Smooth muscle cell (in vitro differentiated cells): ENCODE data around the gene MUTYH. TPM values are rescaled to one million over a fixed set of nuclear protein-coding genes. Genes with fewer than 3 reads are reported as not detected.
"Not testable (repeated sequence)": the region's sequence is repeated elsewhere in the genome, so short reads cannot be mapped to it uniquely, and the experiment has no call there.

ENCODE experiments used
- DNase-seq: peaks from one replicate; lab custom pipeline; 2025; ENCODE audit not compliant: unreplicated experiment; lab: John Stamatoyannopoulos, UW
- H2AFZ ChIP-seq: fragments of 200-600 bp; sonication (generic); 2 replicates; pipeline ENCODE4 v1.6.0; 2016; ENCODE audit warnings: antibody characterized with exemption, low read depth, mild to moderate bottlenecking
- H3F3A ChIP-seq: fragments of 200-600 bp; sonication (generic); 2 replicates; pipeline ENCODE4 v1.6.0; 2017; ENCODE audit warnings: antibody characterized with exemption, low read depth
- H3K27ac ChIP-seq: fragments of 200-600 bp; sonication (generic); 2 replicates; pipeline ENCODE4 v1.5.1; 2016; ENCODE audit warnings: low read depth, mild to moderate bottlenecking
- H3K27me3 ChIP-seq: fragments of 200-600 bp; sonication (generic); 2 replicates; pipeline ENCODE4 v1.6.1; 2016; ENCODE audit warnings: low read depth, mild to moderate bottlenecking
- H3K36me3 ChIP-seq: fragments of 200-600 bp; sonication (generic); 2 replicates; pipeline ENCODE4 v1.5.1; 2016; ENCODE audit warnings: low read depth
- H3K4me1 ChIP-seq: fragments of 200-600 bp; sonication (generic); 2 replicates; pipeline ENCODE4 v1.5.1; 2016; ENCODE audit warnings: low read depth
- H3K4me2 ChIP-seq: fragments of 200-600 bp; sonication (generic); 2 replicates; pipeline ENCODE4 v1.6.0; 2016; ENCODE audit warnings: mild to moderate bottlenecking
- H3K4me3 ChIP-seq: fragments of 200-600 bp; sonication (generic); 2 replicates; pipeline ENCODE4 v1.5.1; 2016; ENCODE audit warnings: mild to moderate bottlenecking
- H3K79me2 ChIP-seq: fragments of 200-600 bp; sonication (generic); 2 replicates; pipeline ENCODE4 v1.6.0; 2016; ENCODE audit warnings: low read depth, mild to moderate bottlenecking
- H3K9ac ChIP-seq: fragments of 200-600 bp; sonication (generic); 2 replicates; pipeline ENCODE4 v1.6.0; 2016; ENCODE audit warnings: low read depth
- H3K9me3 ChIP-seq: fragments of 200-600 bp; sonication (generic); replicated peaks from 2 replicates; pipeline ENCODE4 v1.5.1; 2016; ENCODE audit warnings: low read depth
- H4K20me1 ChIP-seq: fragments of 200-600 bp; sonication (generic); 2 replicates; pipeline ENCODE4 v1.6.0; 2016; ENCODE audit warnings: low read depth
- CTCF ChIP-seq: fragments of 200-600 bp; sonication (generic); IDR thresholded peaks from 2 replicates; pipeline ENCODE4 v1.5.1; 2017; ENCODE audit warnings: borderline replicate concordance, mild to moderate bottlenecking, antibody characterized with exemption; ENCODE audit not compliant: insufficient read depth, poor library complexity, severe bottlenecking
- WGBS: methylation state at CpG from one replicate; pipeline ENCODE4 v1.1.7; 2016; ENCODE audit warnings: low lambda C conversion rate; 5-methylcytosine and 5-hydroxymethylcytosine counted together
- polyA plus RNA-seq: library from polyadenylated mRNA; unstranded; fragments of >200 nt; fragmentation: Nextera tagmentation; extraction: Ambion mirVana; gene quantifications from 2 replicates; pipeline ENCODE4 v1.2.1, GENCODE V29; 2016
- total RNA-seq: library from RNA; depleted of rRNA; stranded (reverse); fragments of >200 nt; gene quantifications from 2 replicates; pipeline ENCODE4 v1.2.3, GENCODE V29; 2014

The MUTYH gene
- total and polyA plus RNA-seq, 2 experiments from 2014 or later = 12.1 to 16.5 TPM

GRCh38 chr1:45370575-45370974 is 30.3 kb upstream of the MUTYH start:
- Histone ChIP-seq H3F3A (no peaks in the 10 kb centered on the region), H3K27ac (no peak overlapping the region), H3K4me3 (no peak overlapping the region), H4K20me1 (no peaks in the 10 kb centered on the region), H3K9me3 (no peaks in the 10 kb centered on the region), H3K4me1 (peaks cover 7% of the 10 kb centered on the region), H3K4me2 (no peak overlapping the region), H3K9ac (no peak overlapping the region), H3K79me2 (no peaks in the 10 kb centered on the region), H3K36me3 (no peaks in the 10 kb centered on the region), H2AFZ (no peak overlapping the region), H3K27me3 (no peaks in the 10 kb centered on the region)
- no peak for TF ChIP-seq CTCF
- no peak for DNase-seq

GRCh38 chr1:45365051-45365450 is 24.8 kb upstream of the MUTYH start:
- Histone ChIP-seq H3K9ac (no peak overlapping the region), H3K9me3 (no peaks in the 10 kb centered on the region), H3K36me3 (no peaks in the 10 kb centered on the region), H3K4me1 (peaks cover 11% of the 10 kb centered on the region), H3K4me3 (no peak overlapping the region), H3F3A (no peaks in the 10 kb centered on the region), H3K4me2 (no peak overlapping the region), H3K79me2 (no peaks in the 10 kb centered on the region), H2AFZ (no peak overlapping the region), H3K27ac (no peak overlapping the region), H3K27me3 (no peaks in the 10 kb centered on the region), H4K20me1 (no peaks in the 10 kb centered on the region)
- DNase-seq = no peak
- TF ChIP-seq CTCF = no peak
- 94% methylated on average over 6 of the region's 6 CpGs for WGBS

- DNase-seq = no peak
- no peak overlapping the region for H3K27ac ChIP-seq
- H3F3A ChIP-seq = no peaks in the 10 kb centered on the region
- H3K79me2 ChIP-seq = no peaks in the 10 kb centered on the region
- H3K27me3 ChIP-seq = no peaks in the 10 kb centered on the region
- H4K20me1 ChIP-seq = no peaks in the 10 kb centered on the region
- no peak overlapping the region for H2AFZ ChIP-seq
- no peak overlapping the region for H3K4me3 ChIP-seq
- WGBS = 84% methylated on average over 2 of the region's 2 CpGs
- no peaks in the 10 kb centered on the region for H3K36me3 ChIP-seq
- no peaks in the 10 kb centered on the region for H3K9me3 ChIP-seq
- H3K4me2 ChIP-seq = no peak overlapping the region
- no peak for TF ChIP-seq CTCF
- no peak overlapping the region for H3K9ac ChIP-seq
- peaks cover 13% of the 10 kb centered on the region for H3K4me1 ChIP-seq
These were observed 24.1 kb upstream of the MUTYH start for GRCh38 chr1:45364294-45364693.

GRCh38 chr1:45360981-45361380 is 20.7 kb upstream of the MUTYH start:
- H3K79me2 ChIP-seq, H3K27me3 ChIP-seq, H3K9me3 ChIP-seq, H3F3A ChIP-seq, DNase-seq, H3K36me3 ChIP-seq, H4K20me1 ChIP-seq: not testable (repeated sequence)
- H3K27ac ChIP-seq = peak overlapping the region; percentile 30
- WGBS = 42% methylated on average over 7 of the region's 7 CpGs
- H3K4me2 ChIP-seq = peak overlapping the region; percentile 75
- peak overlapping the region; percentile 58 for H2AFZ ChIP-seq
- peaks cover 13% of the 10 kb centered on the region for H3K4me1 ChIP-seq
- peak overlapping the region; percentile 6 for H3K9ac ChIP-seq
- H3K4me3 ChIP-seq = peak overlapping the region; percentile 33
